Amygdala (tissue), 56 donors: ENCODE data around the gene LRP1-AS.
A peak's percentile ranks its signal among the peaks of the same experiment; 100 is the strongest.

Source experiments
- DNase-seq, 56 donors: peaks; one replicate each; lab custom pipeline; 2025; lab: John Stamatoyannopoulos, UW

The LRP1-AS gene

GRCh38 chr12:57181072-57181471 lies 33.7 kb upstream of the LRP1-AS start:
- no peak for DNase-seq

DNA sequence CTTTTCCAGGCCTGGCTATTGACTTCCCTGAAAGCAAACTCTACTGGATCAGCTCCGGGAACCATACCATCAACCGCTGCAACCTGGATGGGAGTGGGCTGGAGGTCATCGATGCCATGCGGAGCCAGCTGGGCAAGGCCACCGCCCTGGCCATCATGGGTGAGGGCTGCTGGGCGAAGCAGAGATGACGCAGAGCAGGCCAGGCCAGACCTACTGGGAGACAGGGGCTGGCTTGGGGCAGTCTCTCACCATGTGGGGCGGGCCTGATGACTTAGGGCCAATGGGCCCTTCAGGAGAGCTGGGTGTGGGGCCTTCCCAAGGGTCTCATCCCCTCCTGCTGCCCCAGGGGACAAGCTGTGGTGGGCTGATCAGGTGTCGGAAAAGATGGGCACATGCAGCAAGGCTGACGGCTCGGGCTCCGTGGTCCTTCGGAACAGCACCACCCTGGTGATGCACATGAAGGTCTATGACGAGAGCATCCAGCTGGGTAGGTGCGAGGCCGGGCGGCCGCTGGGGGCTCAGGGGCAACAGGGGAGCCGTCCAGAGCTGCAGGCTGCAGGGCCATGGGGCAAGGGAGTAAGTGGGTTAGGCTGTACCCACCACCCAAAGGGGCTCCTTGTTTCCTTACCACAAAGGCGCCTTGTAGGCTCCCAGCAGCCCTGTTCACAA lies 33.0 kb upstream of the LRP1-AS start:
- no peak for DNase-seq

GRCh38 chr12:57179331-57180086 lies 32.1 kb upstream of the LRP1-AS start:
- no peak for DNase-seq

DNA sequence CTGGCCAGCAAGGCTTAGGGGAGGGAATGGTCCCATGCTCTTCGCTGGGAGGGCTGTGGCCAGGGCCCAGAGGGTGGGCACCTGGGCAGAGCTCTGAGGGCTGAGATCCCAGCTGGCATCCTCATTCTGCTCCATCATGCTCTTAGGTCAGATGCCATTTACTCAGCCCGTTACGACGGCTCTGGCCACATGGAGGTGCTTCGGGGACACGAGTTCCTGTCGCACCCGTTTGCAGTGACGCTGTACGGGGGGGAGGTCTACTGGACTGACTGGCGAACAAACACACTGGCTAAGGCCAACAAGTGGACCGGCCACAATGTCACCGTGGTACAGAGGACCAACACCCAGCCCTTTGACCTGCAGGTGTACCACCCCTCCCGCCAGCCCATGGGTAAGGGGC lies 30.8 kb upstream of the LRP1-AS start:
- DNase-seq = no peak

DNA sequence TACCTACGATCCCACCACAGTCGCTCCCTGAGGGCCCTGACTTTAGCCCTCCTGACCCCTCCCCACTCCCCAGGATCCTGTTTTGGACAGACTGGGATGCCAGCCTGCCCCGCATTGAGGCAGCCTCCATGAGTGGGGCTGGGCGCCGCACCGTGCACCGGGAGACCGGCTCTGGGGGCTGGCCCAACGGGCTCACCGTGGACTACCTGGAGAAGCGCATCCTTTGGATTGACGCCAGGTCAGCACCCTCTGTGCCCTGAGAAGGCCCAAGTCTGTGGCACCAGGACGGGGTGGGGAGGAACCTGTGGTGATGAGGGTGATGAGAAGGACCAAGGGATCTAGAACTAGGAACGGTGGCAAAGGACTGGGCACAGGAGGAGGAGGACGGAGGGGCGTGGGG lies 29.9 kb upstream of the LRP1-AS start:
- no peak for DNase-seq

DNA sequence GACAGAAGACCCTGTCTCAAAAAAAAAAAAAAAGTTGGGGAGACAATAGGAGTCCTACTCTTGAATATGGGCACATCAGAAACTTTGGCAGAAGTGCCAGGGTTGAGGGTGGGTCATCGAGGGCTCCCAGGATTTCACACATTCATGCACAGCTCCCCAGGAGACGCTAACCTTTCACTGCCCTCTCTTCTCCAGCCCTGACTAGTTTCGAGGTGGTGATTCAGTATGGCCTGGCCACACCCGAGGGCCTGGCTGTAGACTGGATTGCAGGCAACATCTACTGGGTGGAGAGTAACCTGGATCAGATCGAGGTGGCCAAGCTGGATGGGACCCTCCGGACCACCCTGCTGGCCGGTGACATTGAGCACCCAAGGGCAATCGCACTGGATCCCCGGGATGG lies 29.4 kb upstream of the LRP1-AS start:
- no peak for DNase-seq

- no peak for DNase-seq
Observed at GRCh38 chr12:57176139-57176477, 28.7 kb upstream of the LRP1-AS start.

- DNase-seq = peak in 53 of 56 donors; percentile 6 to 84 (median 46)
Observed at GRCh38 chr12:57175428-57176138, 28.2 kb upstream of the LRP1-AS start.

- DNase-seq = no peak
Observed at GRCh38 chr12:57173683-57174082, 26.3 kb upstream of the LRP1-AS start.

- peak in 3 of 56 donors; percentile 12 to 35 (median 14) for DNase-seq
Observed at GRCh38 chr12:57173089-57173488, 25.7 kb upstream of the LRP1-AS start.

- no peak for DNase-seq
Observed at GRCh38 chr12:57171668-57172067, 24.2 kb upstream of the LRP1-AS start.

DNA sequence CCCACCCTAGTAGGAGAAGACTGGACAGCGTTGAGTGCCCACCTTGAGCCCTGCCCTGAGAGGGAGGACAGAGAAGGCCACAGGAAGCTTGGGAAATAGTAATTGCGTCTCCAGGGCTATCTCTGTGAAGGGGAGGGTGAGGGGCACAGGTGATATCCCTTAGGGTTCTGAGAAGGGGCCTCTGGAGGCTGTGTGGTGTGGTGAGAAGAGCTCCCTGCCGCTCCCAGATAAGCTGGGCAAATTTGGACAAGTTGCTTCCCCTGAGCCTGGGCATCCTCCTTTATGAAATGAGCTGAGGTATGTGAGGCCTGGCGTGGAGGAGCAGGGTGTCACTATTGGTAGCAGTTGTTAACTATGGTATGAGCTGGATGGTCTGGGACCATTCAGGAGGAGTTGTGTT lies 23.5 kb upstream of the LRP1-AS start:
- no peak for DNase-seq

- no peak for DNase-seq
Observed at GRCh38 chr12:57170408-57170807, 23.0 kb upstream of the LRP1-AS start.

DNA sequence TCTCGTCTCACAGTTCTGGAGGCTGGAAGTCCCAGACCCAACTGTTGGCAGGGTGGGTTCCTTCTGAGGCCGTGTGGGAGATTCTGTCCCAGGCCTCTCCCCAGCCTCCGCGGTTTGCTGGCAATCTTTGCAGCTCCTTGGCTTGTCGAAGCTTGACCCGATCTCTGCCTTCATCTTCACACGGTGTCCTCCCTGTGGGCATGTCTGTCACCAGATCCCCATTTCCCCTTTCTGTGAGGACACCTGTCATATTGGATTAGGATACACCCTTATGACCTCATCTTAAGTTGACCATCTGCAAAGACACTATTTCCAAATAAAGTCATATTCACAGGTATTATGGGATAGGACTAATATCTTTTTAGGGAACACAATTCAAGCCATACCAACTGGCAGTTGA lies 22.6 kb upstream of the LRP1-AS start:
- no peak for DNase-seq

DNA sequence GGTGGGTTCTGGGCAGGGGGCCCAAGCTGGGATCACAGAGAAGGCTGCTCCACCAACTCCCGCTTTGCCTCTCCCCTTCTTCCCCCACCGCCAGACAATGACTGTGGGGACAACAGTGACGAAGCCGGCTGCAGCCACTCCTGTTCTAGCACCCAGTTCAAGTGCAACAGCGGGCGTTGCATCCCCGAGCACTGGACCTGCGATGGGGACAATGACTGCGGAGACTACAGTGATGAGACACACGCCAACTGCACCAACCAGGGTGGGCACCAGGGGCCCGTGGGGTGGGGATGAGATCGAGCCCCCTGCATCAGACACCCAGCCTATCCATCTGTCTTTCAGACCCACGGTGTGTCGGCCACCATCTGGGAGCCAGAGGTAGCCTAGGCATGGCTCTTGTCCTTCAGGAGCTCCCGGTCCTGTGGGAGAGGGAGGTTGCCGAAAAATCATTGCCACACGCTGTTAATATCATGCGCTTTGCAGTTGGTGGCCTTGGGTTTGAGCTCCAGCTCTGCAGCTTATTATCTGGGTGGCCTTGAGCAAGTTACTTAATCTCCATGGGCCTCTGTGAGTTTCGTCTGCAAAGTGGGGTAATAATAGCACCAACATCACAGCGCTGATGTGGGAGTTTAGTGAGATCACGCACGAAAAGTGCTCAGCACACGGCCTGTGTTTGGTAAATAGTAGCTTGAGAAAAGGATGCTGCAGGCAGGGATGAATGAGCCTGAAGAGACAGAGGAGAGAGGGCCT lies 21.8 kb upstream of the LRP1-AS start:
- peak in 5 of 56 donors; percentile 11 to 33 (median 21) for DNase-seq

DNA sequence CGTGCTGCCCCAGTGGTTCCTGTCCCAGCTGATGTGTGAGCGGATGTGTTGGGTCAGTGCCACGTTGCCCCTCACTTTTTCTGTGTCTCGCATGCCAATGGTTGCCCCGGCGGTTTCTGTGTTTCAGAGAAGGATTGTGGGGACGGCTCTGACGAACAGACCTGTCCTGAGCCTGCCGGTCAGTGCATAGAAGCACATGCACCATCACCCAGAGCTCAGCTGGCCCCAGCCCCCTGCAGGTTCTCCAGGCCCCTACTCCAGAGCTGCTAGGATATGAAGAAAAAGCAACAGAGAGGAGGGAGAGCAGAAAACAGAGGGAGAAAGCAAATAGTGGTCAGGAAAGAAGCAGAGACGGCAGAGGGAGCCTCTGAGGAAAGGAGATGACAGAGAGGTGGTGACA lies 20.6 kb upstream of the LRP1-AS start:
- DNase-seq = no peak

GRCh38 chr12:57166971-57167371 lies 19.6 kb upstream of the LRP1-AS start:
- no peak for DNase-seq

DNA sequence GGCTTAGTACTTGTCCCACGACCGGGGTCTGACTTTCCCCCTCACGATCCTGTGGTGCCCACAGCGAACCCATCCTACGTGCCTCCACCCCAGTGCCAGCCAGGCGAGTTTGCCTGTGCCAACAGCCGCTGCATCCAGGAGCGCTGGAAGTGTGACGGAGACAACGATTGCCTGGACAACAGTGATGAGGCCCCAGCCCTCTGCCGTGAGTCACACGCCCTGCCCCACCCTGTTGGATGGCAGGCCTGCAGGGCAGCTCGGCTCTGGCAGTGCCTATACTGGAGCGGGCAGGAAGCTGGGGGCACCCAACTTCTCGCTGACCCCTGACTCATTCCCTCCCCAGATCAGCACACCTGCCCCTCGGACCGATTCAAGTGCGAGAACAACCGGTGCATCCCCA lies 18.3 kb upstream of the LRP1-AS start:
- DNase-seq = no peak

DNA sequence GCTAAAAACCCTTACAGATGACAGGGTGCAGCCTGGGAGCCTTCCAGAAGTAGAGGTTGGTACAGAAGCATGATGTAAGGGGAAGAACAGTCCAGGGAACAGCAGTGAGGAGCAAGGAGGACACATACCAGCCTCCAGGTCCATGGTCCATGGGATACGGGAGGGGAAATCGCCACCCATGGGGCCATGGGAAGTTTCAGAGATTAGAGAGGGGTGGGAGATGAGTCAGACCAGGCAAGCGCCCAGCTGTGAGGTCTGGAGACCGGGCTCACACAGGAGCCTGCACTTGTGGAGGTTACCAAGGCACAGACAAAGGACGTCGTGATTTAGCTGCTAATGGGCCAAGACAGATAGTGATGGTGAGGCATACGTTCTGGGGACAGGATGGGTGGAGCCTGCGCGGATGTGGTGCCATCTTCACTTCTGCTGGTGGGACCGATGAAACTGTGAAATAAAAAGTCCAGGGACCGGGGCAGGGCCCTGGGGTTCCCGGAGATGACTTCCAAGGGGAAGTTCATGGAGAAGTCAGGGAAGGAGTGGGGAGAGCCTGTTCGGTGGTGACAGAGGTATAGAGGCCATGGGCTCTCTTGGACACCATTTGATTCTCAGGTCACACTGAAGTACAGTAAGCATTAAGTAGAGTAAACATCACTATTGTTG lies 17.7 kb upstream of the LRP1-AS start:
- DNase-seq = no peak

DNA sequence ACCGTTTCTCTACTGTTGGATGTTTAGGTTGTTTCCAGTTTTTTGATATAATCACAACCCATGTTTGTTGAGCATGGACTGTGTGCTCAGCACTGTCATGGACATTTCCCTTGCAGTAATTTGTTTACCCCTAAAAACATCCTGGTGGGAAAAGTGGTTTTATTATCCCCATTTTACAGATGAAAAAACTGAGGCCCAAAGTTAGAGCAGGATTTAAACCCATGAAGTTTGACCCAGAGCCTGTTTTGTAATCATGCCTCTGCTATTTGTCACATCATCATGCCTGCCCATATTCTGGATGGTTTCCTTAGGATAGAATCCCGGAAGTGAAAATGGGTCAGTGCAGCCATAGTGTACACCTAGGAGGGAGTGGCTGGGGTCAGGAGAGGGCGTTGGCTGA lies 17.0 kb upstream of the LRP1-AS start:
- DNase-seq = no peak
